Spleen (tissue), 11 donors: ENCODE data around the gene FSTL4. TPM values are rescaled to one million over a fixed set of nuclear protein-coding genes. Genes with fewer than 3 reads are reported as not detected.

Experiments used
- DNase-seq: peaks from one replicate; pipeline ENCODE4 v3.0.0-alpha.2; 2020
- H3K27ac ChIP-seq, 8 donors: fragments of 200-600 bp; sonication (generic) in 7 of 8; 1 replicate in 4 of 8; 2 replicates in 4 of 8; pipeline versions ENCODE4 v1.5.0 to v1.8.0; 2016 to 2021; ENCODE audit warnings: inconsistent platforms in 4 of 8, mild to moderate bottlenecking in 4 of 8, moderate library complexity in 1 of 8
- H3K27me3 ChIP-seq, 7 donors: fragments of 200-600 bp; sonication (generic) in 6 of 7; replicated peaks in 1 of 7; 1 replicate in 4 of 7; 2 replicates in 3 of 7; pipeline versions ENCODE4 v1.5.0 to v1.8.0; 2016 to 2021; ENCODE audit warnings: inconsistent platforms in 3 of 7, mild to moderate bottlenecking in 1 of 7
- H3K36me3 ChIP-seq, 6 donors: fragments of 200-600 bp; sonication (generic) in 5 of 6; 1 replicate in 4 of 6; 2 replicates in 2 of 6; pipeline versions ENCODE4 v1.5.0 to v1.8.0; 2016 to 2021; ENCODE audit warnings: inconsistent platforms in 2 of 6
- H3K4me1 ChIP-seq, 6 donors: fragments of 200-600 bp; sonication (generic) in 5 of 6; 1 replicate in 3 of 6; 2 replicates in 3 of 6; pipeline versions ENCODE4 v1.5.0 to v1.8.0; 2016 to 2021; ENCODE audit warnings: inconsistent platforms in 3 of 6
- H3K4me3 ChIP-seq, 8 donors: fragments of 200-600 bp; sonication (generic) in 7 of 8; 1 replicate in 4 of 8; 2 replicates in 4 of 8; pipeline versions ENCODE4 v1.5.0 to v1.8.0; 2016 to 2021; ENCODE audit warnings: inconsistent platforms in 4 of 8, mild to moderate bottlenecking in 4 of 8, moderate library complexity in 2 of 8
- H3K9me3 ChIP-seq, 8 donors: fragments of 200-600 bp; sonication (generic) in 7 of 8; 1 replicate in 4 of 8; 2 replicates in 4 of 8; pipeline versions ENCODE4 v1.5.0 to v1.8.0; 2016 to 2021; ENCODE audit warnings: inconsistent platforms in 4 of 8
- POLR2A ChIP-seq, 3 donors: fragments of 450-650 bp; IDR thresholded peaks; one replicate each; pipeline ENCODE4 v1.5.1; 2017; ENCODE audit warnings: antibody characterized with exemption in 3 of 3, mild to moderate bottlenecking in 1 of 3
- POLR2AphosphoS5 ChIP-seq, 3 donors: sonication (generic); formaldehyde crosslinking; IDR thresholded peaks; one replicate each; pipeline ENCODE4 v1.5.1; 2017; ENCODE audit warnings: antibody characterized with exemption in 3 of 3
- WGBS, 5 donors: extraction: QIAGEN DNeasy Blood & Tissue Kit in 3 of 5; methylation state at CpG; one replicate each; pipeline versions ENCODE4 v1.1.5 to v1.1.7; 2013 to 2018; 5-methylcytosine and 5-hydroxymethylcytosine counted together
- intact Hi-C: fragments of 100-400 bp; cut with DNase I; formaldehyde crosslinking; loops from one replicate; pipeline ENCODE4 v1.15.0; 2023; ENCODE audit warnings: low total_unique reads
- polyA plus RNA-seq, 3 donors: library from polyadenylated mRNA; stranded (reverse); fragments of 200-250 nt; gene quantifications; one replicate each; pipeline ENCODE4 v1.2.1, GENCODE V29; 2013
- total RNA-seq, 7 donors: library from RNA; depleted of rRNA in 3 of 7; stranded (reverse); fragments of >200 nt in 3 of 7; fragmentation: NEBNext Ultra II Directional in 4 of 7; extraction: Animal tissue kit (Norgen Biotek cat#: 25700) in 4 of 7; gene quantifications; one replicate each; pipeline versions ENCODE4 v1.1.0 to v1.2.1, GENCODE V29; 2016 to 2021
- TF ChIP-seq, protein P1 (sequence below), 11 experiments: fragments of 200-600 bp in 7 of 11; fragments of 450-650 bp in 4 of 11; sonication (generic) in 4 of 11; IDR thresholded peaks in 8 of 11; conservative IDR thresholded peaks in 3 of 11; 1 replicate in 7 of 11; 2 replicates in 4 of 11; pipeline versions ENCODE4 v1.4.0 to v1.8.0; 2016 to 2021; ENCODE audit warnings: antibody characterized with exemption in 11 of 11, inconsistent platforms in 4 of 11, mild to moderate bottlenecking in 1 of 11
- donor health status: healthy with polysubstance abuse.
- donor health status: DM: no; HTN: no; CAD: no; lungs with moderate emphysema.
- donor health status: DM: no; HTN: no; CAD: no.
- donor health status: Bipolar disorder and iron deficiency.
- donor health status: healthy.
- donor health status: DM: no; HTN: no; CAD: no.
- donor health status: DM: yes; HTN: yes; CAD: no.

FSTL4 gene
- total and polyA plus RNA-seq, 10 donors = under 0.01 to 1.0 (median 0.37) TPM; not detected in 4

DNA sequence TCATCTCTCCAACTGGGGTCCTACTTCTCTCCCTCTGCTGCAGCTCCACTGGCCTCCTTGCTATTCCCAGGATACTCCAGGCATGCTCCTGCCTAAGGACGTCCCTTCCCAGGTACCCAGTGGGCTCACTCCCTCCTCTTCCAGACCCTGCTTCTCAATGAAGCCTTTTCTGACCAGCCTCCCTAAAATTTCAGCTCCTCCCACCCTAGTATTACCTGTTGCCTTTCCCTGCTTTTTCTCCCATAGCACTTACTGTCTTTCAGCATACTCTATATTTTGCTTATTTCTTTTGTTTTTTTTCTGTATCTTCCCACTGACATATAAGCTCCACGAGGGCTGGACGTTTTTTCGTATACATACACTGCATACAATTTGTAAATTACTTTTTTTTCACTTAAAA lies 26.1 kb upstream of the FSTL4 start:
- intact Hi-C loops = no loop called here
- 36 to 73% (median 59%) methylated on average over 3 to 4 of the region's 4 CpGs for WGBS, 5 donors
- H3K4me3 ChIP-seq = no peak overlapping the region

DNA sequence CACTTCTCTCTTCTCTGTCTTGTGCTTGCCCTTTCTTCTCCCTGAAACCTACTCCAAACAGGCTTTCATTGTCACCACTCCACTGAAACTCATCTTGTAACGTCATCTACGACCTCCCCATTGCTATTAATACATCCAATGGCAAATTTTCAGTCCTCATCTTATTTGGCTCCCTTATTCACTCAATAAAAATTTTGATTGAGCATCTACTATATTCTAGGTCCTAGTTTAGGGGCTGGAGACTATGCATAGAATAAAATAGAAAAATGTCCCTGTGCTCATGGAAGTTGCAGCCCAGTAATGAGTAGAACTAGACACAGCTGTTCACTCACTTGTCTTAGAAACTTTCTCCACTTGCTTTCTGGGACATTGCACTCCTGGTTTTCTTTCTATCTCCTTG lies 24.9 kb upstream of the FSTL4 start:
- intact Hi-C loops = no loop called here
- H3K27ac ChIP-seq = no peak overlapping the region
- WGBS, 5 donors = 51 to 67% (median 62%) methylated on average over 2 of the region's 2 CpGs
- H3K9me3 ChIP-seq = peaks cover 0 to 4% (median 0%) of the 10 kb centered on the region in 8 donors
- no peak for TF ChIP-seq POLR2AphosphoS5 (IDR thresholded peaks at IDR 0.05)
- TF ChIP-seq, protein P1, sequence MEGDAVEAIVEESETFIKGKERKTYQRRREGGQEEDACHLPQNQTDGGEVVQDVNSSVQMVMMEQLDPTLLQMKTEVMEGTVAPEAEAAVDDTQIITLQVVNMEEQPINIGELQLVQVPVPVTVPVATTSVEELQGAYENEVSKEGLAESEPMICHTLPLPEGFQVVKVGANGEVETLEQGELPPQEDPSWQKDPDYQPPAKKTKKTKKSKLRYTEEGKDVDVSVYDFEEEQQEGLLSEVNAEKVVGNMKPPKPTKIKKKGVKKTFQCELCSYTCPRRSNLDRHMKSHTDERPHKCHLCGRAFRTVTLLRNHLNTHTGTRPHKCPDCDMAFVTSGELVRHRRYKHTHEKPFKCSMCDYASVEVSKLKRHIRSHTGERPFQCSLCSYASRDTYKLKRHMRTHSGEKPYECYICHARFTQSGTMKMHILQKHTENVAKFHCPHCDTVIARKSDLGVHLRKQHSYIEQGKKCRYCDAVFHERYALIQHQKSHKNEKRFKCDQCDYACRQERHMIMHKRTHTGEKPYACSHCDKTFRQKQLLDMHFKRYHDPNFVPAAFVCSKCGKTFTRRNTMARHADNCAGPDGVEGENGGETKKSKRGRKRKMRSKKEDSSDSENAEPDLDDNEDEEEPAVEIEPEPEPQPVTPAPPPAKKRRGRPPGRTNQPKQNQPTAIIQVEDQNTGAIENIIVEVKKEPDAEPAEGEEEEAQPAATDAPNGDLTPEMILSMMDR (IDR thresholded peaks at IDR 0.05 in 8 of 11, conservative IDR thresholded peaks at IDR 0.05 in 3 of 11) = no peak
- no peaks in the 10 kb centered on the region for H3K36me3 ChIP-seq
- peaks cover 0 to 48% (median 0%) of the 10 kb centered on the region in 7 donors for H3K27me3 ChIP-seq
- H3K4me3 ChIP-seq = no peak overlapping the region
- no peak for DNase-seq
- H3K4me1 ChIP-seq = no peaks in the 10 kb centered on the region

More for the DNA sequence above, 26.1 kb upstream of the FSTL4 start:
- no peaks in the 10 kb centered on the region for H3K36me3 ChIP-seq
- DNase-seq = no peak
- H3K9me3 ChIP-seq = no peaks in the 10 kb centered on the region
- H3K27me3 ChIP-seq = peaks cover 0 to 52% (median 0%) of the 10 kb centered on the region in 7 donors
- TF ChIP-seq, protein P1 (IDR thresholded peaks at IDR 0.05 in 8 of 11, conservative IDR thresholded peaks at IDR 0.05 in 3 of 11) = no peak
- TF ChIP-seq POLR2AphosphoS5 (IDR thresholded peaks at IDR 0.05) (no peak), POLR2A (IDR thresholded peaks at IDR 0.05) (no peak)
- H3K27ac ChIP-seq = no peak overlapping the region
- no peaks in the 10 kb centered on the region for H3K4me1 ChIP-seq

DNA sequence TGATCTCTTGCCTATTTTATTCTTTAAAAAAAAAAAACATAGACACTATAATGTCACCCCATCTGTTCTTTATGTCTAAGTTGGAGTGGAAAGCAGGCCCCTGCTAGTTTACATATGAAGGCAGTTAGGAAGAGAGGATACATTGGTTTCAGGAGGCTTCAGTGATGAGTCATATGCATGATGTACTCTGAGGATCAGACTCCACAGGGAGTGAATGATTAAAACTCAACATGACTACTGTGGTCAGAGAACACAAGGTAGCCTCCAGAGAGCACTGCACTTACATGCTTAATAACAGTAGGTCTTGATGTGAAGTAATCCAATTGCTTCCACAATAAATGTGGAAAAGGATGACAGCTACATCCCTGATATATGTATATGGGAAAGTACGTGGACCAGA lies 22.7 kb upstream of the FSTL4 start:
- TF ChIP-seq POLR2A (IDR thresholded peaks at IDR 0.05) (no peak), POLR2AphosphoS5 (IDR thresholded peaks at IDR 0.05) (no peak)
- TF ChIP-seq, protein P1 (IDR thresholded peaks at IDR 0.05 in 8 of 11, conservative IDR thresholded peaks at IDR 0.05 in 3 of 11) = no peak
- H3K9me3 ChIP-seq = peaks cover 0 to 9% (median 0%) of the 10 kb centered on the region in 8 donors
- no peaks in the 10 kb centered on the region for H3K36me3 ChIP-seq
- no peak overlapping the region for H3K27ac ChIP-seq
- no peaks in the 10 kb centered on the region for H3K4me1 ChIP-seq
- 0 to 87% (median 63%) methylated on average over 1 of the region's 1 CpG for WGBS, 5 donors
- H3K4me3 ChIP-seq = no peak overlapping the region
- intact Hi-C loops = no loop called here
- DNase-seq = no peak
- peaks cover 0 to 37% (median 0%) of the 10 kb centered on the region in 7 donors for H3K27me3 ChIP-seq

DNA sequence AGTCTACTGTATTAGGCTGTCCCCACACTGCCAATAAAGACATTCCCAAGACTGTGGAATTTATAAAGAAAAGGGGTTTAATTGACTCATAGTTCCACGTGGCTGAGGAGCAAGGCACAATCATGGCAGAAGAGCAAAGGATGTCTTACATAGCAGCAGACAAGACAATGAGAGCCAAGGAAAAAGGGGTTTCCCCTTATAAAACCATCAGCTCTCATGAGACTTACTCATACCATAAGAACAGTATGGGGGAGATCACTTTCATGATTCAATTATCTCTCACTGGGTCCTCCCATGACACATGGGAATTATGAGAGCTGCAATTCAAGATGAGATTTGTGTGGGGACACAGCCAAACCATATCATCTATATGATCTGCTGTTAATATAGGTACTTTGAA lies 14.8 kb upstream of the FSTL4 start:
- no peak overlapping the region for H3K27ac ChIP-seq
- no peak for DNase-seq
- WGBS, 5 donors = 25 to 56% (median 39%) methylated on average over 1 of the region's 1 CpG
- H3K4me3 ChIP-seq = no peak overlapping the region
- H3K27me3 ChIP-seq = peaks cover 0 to 20% (median 3%) of the 10 kb centered on the region in 7 donors
- H3K36me3 ChIP-seq = no peaks in the 10 kb centered on the region
- no peaks in the 10 kb centered on the region for H3K4me1 ChIP-seq
- intact Hi-C loops = no loop called here
- TF ChIP-seq, protein P1 (IDR thresholded peaks at IDR 0.05 in 8 of 11, conservative IDR thresholded peaks at IDR 0.05 in 3 of 11) = no peak
- no peak for TF ChIP-seq POLR2A (IDR thresholded peaks at IDR 0.05)
- no peak for TF ChIP-seq POLR2AphosphoS5 (IDR thresholded peaks at IDR 0.05)
- H3K9me3 ChIP-seq = peaks cover 0 to 5% (median 0%) of the 10 kb centered on the region in 8 donors
